OCI-LY3 (cell line): ENCODE measurements around the gene NEDD8.

Source experiments
- H2AFZ ChIP-seq: fragments of 200-600, 300-600 bp; shearing (Covaris generic); 2 replicates; pipeline ENCODE4 v1.6.0; 2014; ENCODE audit warnings: antibody characterized with exemption, low read depth, low read length
- H3K27ac ChIP-seq: fragments of 200-600, 300-600 bp; sonication (generic); 2 replicates; pipeline ENCODE4 v1.5.1; 2014; ENCODE audit warnings: mild to moderate bottlenecking, low read length, moderate library complexity, mixed read lengths
- H3K27me3 ChIP-seq: fragments of 200-600, 300-600 bp; sonication (generic); 2 replicates; pipeline ENCODE4 v1.6.1; 2014; ENCODE audit warnings: low read depth, low read length, mixed read lengths
- H3K36me3 ChIP-seq: fragments of 200-600, 300-600 bp; sonication (generic); replicated peaks from 2 replicates; pipeline ENCODE3; 2014; ENCODE audit warnings: low read depth, low read length, mixed read lengths
- H3K4me1 ChIP-seq: fragments of 300-600, 200-600 bp; sonication (generic); 2 replicates; pipeline ENCODE4 v1.6.1; 2014; ENCODE audit warnings: low read length, mixed read lengths
- H3K4me2 ChIP-seq: fragments of 200-600, 300-600 bp; sonication (generic); 2 replicates; pipeline ENCODE4 v1.6.1; 2014; ENCODE audit warnings: low read length, mixed read lengths
- H3K4me3 ChIP-seq: fragments of 300-600, 200-600 bp; sonication (generic); 2 replicates; pipeline ENCODE4 v1.5.1; 2014; ENCODE audit warnings: antibody characterized with exemption, mild to moderate bottlenecking, low read length, moderate library complexity
- H3K79me2 ChIP-seq: fragments of 300-600, 200-600 bp; shearing (Covaris generic); 2 replicates; pipeline ENCODE4 v1.6.1; 2014; ENCODE audit warnings: mild to moderate bottlenecking, low read length, mixed read lengths
- H3K9ac ChIP-seq: fragments of 300-600, 200-600 bp; shearing (Covaris generic); 2 replicates; pipeline ENCODE4 v1.6.0; 2014; ENCODE audit warnings: mild to moderate bottlenecking, low read length, moderate library complexity
- H3K9me3 ChIP-seq: fragments of 200-600, 300-600 bp; shearing (Covaris generic); 2 replicates; pipeline ENCODE4 v1.6.1; 2014; ENCODE audit warnings: low read length, mixed read lengths; ENCODE audit not compliant: insufficient read depth
- H4K20me1 ChIP-seq: fragments of 200-600, 300-600 bp; sonication (generic); 2 replicates; pipeline ENCODE4 v1.6.1; 2016; ENCODE audit warnings: low read length, mixed read lengths; ENCODE audit not compliant: insufficient read depth
- CTCF ChIP-seq: fragments of 200-600, 300-600 bp; sonication (generic); IDR thresholded peaks from 2 replicates; pipeline ENCODE4 v1.5.1; 2014; ENCODE audit warnings: antibody characterized with exemption, low read length, low read depth
- EZH2phosphoT487 ChIP-seq: fragments of 200-600 bp; shearing (Covaris generic); IDR thresholded peaks from 2 replicates; pipeline ENCODE4 v1.6.1; 2018; ENCODE audit warnings: antibody characterized with exemption, mixed run types, low read depth

NEDD8 gene

GRCh38 chr14:24197056-24197450 lies 35.1 kb downstream of the NEDD8 start:
- no peaks in the 10 kb centered on the region for H4K20me1 ChIP-seq
- peak overlapping the region; percentile 87; the same call in 1 of the 2 replicates for H3K27ac ChIP-seq
- H3K4me3 ChIP-seq: peak overlapping the region; percentile 96
- peak overlapping the region; percentile 91 for H3K4me2 ChIP-seq
- no peaks in the 10 kb centered on the region for H3K27me3 ChIP-seq
- TF ChIP-seq CTCF (no peak), EZH2phosphoT487 (no peak)
- peaks cover 26% of the 10 kb centered on the region for H3K36me3 ChIP-seq
- H3K4me1 ChIP-seq: peaks cover 15% of the 10 kb centered on the region
- no peaks in the 10 kb centered on the region for H3K9me3 ChIP-seq
- H2AFZ ChIP-seq: no peak overlapping the region
- peak overlapping the region; percentile 93 for H3K9ac ChIP-seq
- peaks cover 48% of the 10 kb centered on the region for H3K79me2 ChIP-seq

GRCh38 chr14:24196071-24197055 lies 35.8 kb downstream of the NEDD8 start:
- Histone ChIP-seq H3K36me3 (peaks cover 25% of the 10 kb centered on the region), H3K27me3 (no peaks in the 10 kb centered on the region), H3K9me3 (no peaks in the 10 kb centered on the region), H3K27ac (peak overlapping the region; percentile 87), H2AFZ (0 out of 2 replicates have a peak overlapping the region, but pooled peaks have one; percentile 19), H3K4me3 (peak overlapping the region; percentile 96), H3K9ac (peak overlapping the region; percentile 93), H3K79me2 (peaks cover 50% of the 10 kb centered on the region), H3K4me2 (peak overlapping the region; percentile 91), H4K20me1 (no peaks in the 10 kb centered on the region), H3K4me1 (peaks cover 15% of the 10 kb centered on the region)
- TF ChIP-seq CTCF (no peak), EZH2phosphoT487 (no peak)

- peaks cover 27% of the 10 kb centered on the region for H3K36me3 ChIP-seq
- peaks cover 15% of the 10 kb centered on the region for H3K4me1 ChIP-seq
- no peaks in the 10 kb centered on the region for H4K20me1 ChIP-seq
- no peak for TF ChIP-seq EZH2phosphoT487
- no peak for TF ChIP-seq CTCF
- peak within 1 kb of the TSS; percentile 93 for H3K9ac ChIP-seq
- H3K9me3 ChIP-seq: no peaks in the 10 kb centered on the region
- no peaks in the 10 kb centered on the region for H3K27me3 ChIP-seq
- H2AFZ ChIP-seq: peak within 1 kb of the TSS; percentile 77
- H3K4me2 ChIP-seq: peak within 1 kb of the TSS; percentile 91
- H3K4me3 ChIP-seq: peak within 1 kb of the TSS; percentile 96
- peaks cover 50% of the 10 kb centered on the region for H3K79me2 ChIP-seq
- peak within 1 kb of the TSS; percentile 87 for H3K27ac ChIP-seq
These were observed 36.7 kb downstream of the NEDD8 start, which contains the start of gene TM9SF1 for GRCh38 chr14:24195186-24196070. TM9SF1 (minus strand) TSS chr14:24195441; CDS start chr14:24195019, 422 bp downstream.

GRCh38 chr14:24194873-24195185 lies 37.3 kb downstream of the NEDD8 start:
- H3K27ac ChIP-seq: peak overlapping the region; percentile 87
- H4K20me1 ChIP-seq: no peaks in the 10 kb centered on the region
- peak overlapping the region; percentile 77; the same call in 1 of the 2 replicates for H2AFZ ChIP-seq
- H3K4me1 ChIP-seq: peaks cover 15% of the 10 kb centered on the region
- H3K27me3 ChIP-seq: no peaks in the 10 kb centered on the region
- TF ChIP-seq EZH2phosphoT487: no peak
- no peak for TF ChIP-seq CTCF
- peaks cover 33% of the 10 kb centered on the region for H3K36me3 ChIP-seq
- peak overlapping the region; percentile 96 for H3K4me3 ChIP-seq
- H3K79me2 ChIP-seq: peaks cover 50% of the 10 kb centered on the region
- H3K9ac ChIP-seq: peak overlapping the region; percentile 93
- peak overlapping the region; percentile 91 for H3K4me2 ChIP-seq
- H3K9me3 ChIP-seq: no peaks in the 10 kb centered on the region
